Measurements from ENCODE around the gene DEFB129.
A peak's percentile ranks its signal among the peaks of the same experiment; 100 is the strongest.

DEFB129 gene

DNA sequence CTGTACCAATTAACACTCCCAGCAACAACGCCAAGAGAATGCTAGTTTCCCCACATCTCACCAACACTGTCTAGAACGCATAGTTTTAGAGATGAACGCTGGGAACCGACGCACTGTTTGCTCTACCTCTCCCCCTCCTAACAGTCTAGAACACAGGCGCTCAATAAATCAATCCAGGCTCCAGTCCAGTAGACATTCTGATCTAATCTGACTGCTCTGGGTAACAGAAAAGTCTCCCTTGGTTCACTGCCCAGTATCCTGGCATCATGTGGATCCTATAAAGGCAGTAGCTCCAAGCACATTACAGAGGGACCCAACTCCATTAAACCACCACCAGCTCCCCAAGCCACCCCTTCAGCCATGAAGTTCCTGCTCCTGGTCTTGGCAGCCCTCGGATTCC lies 30.4 kb downstream of the DEFB129 start, which contains the start of gene DEFB132:
Gene DEFB132, plus strand, starts transcription at position 306 of the 400 bp plus-strand sequence. Its CDS starts 55 bp downstream, at position 361.
- peak in 1 of 2 experiments; percentile 1 for DNase-seq

GRCh38 chr20:258269-258858 lies 31.3 kb downstream of the DEFB129 start:
- no peak for DNase-seq

- no peak for DNase-seq
Measured at GRCh38 chr20:258963-259362, 31.9 kb downstream of the DEFB129 start.

DNA sequence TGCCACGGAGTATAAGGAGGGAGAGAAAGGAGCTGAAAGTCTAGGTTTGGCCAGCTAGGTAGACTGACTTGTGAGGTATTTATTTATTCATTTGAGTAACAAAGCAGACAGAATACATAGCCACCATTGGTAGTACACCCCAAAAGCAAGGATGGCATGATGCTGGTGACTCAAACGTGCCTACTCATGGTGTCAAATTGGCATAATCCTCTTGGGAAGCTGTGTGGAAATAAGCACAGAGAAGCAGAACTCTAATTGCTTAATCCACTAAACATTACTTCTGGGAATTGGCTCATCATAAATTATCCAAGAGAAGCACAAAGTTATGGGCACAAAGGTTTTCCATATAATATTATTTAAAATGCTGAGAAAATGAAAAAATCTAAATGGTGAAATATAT lies 32.9 kb downstream of the DEFB129 start:
- DNase-seq: no peak

DNA sequence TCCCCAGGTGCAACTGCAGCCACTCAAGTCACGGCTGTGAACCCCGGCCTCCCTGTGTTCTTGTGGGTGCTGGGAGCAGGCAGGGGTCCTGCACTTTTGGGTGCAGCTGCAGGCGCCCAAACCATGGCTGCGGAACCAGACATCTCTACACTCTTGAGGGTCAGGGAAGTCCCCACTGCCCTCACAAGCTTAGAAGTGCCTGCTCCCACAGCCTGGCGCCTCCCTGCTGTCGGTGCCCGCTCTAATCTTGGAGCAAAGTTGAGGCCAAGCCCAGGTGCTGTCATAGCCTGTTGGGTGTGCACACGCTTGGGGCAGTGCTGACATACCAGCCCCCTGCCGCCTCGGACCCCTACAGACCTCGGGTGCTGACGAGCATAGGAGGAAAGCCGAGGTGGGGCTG lies 36.6 kb downstream of the DEFB129 start:
- no peak for DNase-seq

DNA sequence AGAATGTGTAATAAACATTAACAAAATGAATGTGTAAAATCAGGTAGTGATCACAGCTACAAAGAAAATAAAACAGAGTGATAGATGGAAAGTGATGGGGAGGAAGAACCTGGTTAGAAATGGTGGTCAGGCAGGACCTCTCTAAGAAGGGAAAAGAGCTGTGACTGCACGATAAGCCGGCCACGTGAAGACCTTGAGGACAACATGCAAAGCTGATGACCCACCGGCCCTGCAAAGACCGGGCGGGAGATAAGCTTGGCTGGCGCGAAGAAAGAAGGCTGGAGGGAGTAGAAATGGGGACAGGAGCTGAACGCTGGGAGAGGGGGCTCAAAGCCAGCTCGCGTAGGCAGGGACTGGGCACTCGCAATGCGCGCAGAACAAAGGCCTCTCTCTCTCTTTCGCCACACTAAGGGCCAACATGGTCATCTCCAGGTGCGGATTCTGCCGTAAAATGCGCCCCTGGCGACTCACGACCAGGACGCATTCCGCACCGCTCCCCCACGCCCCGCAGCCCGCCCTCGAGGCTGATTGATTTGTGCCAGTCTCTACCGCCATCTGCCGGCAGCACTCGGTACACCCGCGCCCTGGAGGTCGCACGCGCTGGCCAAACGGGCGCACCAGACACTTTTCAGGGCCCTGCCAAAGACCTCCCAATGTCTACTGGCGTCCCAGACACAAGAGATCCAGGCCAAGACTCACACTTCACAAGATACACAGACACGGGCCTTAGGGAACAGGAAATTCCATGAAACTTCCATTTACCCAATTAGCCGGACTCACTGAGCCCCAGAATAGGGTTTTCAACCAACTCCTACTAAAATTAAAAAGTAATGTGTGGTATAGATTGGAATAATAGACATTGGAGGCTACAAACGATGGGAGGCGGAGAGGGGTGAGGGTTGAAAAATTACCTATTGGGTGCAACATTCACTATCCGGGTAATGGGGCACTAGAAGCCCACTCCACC lies 39.8 kb downstream of the DEFB129 start:
- DNase-seq: peak; percentile 72 to 90

DNA sequence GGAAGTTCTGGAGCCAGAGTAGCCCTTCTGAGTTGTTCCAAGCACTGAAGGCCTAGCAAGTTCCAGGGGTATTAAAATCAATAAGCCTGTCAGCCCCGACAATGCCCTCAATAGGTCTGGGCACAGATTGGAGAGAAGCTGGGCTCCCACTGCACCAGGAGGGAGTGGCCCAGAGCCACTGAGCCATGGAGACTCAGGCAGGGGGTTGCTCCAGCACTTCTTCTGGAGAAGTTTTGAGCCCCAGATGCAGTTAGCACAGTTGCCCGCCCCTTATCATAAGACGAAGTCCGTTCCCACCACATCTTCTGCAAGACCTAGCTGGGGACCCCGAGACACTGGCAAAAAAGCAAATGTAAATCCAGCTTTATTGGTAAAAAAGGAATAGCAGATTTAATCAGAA lies 43.5 kb downstream of the DEFB129 start:
- no peak for DNase-seq

GRCh38 chr20:271069-271468 lies 44.0 kb downstream of the DEFB129 start:
- DNase-seq: no peak

DNA sequence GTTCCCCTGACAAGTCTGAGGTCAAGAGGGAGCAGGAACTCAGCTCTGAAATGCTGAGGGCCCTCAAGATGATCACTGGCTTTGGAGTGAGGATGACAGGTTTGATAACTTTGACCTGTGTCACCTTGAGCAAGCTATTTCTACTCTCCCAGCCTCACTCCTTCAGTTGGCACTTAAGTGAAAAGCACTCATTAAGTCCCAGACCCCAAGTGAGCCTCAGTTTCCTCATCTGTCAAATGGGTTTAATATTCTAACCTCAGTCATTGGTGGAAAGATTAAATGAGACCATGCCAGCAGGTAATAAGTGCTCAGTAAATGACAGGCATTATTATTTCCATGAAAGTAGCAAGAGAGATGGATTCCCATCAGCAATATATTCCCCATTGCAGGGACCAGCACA lies 44.5 kb downstream of the DEFB129 start:
- DNase-seq: no peak

GRCh38 chr20:272718-273117 lies 45.7 kb downstream of the DEFB129 start:
- no peak for DNase-seq

DNA sequence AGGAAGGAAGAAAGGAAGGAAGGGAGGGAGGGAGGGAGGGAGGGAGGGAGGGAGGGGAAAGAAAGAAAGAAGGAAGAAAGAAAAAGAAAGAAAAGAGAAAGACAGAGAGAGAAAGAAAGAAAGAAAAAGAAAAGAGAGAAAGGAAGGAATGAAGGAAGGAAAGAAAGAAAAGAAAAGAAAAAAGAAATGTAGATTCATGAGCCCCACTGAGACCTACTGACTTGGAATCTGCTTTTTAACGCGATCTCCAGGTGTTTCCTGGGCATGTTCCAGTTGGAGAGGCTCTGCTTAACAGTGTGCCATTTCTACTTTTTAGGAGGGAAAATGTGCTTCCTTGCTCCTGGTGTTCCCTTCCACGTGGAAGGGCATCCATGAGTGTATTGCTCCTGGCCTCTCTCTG lies 46.8 kb downstream of the DEFB129 start:
- no peak for DNase-seq

DNA sequence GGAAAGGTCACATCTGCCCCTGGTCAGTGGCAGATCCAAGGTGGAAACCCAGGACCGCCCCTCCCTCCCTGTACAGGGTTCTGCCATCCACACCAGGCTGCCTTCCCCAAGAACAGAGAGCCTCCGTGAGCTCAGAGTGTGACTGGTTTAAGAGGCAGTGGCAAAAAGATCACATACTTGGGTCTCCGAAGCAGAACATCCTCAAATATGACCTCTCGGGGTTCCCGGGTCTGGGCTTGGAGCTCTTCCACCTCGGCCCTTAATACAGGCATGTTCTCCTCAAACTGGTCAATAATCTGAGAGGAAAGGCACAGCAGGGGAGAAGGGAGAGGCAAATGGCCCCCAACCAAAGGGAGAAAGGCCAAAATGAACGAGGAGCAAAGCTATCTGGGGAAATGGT lies 48.7 kb downstream of the DEFB129 start:
- DNase-seq: no peak

GRCh38 chr20:276620-277495 lies 49.8 kb downstream of the DEFB129 start:
- no peak for DNase-seq

DNA sequence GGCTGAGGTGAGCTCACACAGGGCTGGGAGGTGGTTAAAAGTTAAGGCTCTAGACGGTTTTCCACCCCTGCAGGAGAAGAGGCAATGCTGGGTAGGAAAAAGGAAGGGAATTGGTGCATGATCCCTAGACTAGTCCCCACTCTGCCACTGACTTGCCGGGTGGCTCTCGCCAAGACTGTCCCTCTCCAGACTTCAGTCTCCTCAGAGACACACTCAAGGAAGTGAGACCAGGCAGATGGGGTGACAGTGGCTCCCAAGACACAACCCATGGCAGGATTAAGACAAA lies 50.4 kb downstream of the DEFB129 start:
- no peak for DNase-seq

- DNase-seq: no peak
Measured at GRCh38 chr20:278181-278580, 51.1 kb downstream of the DEFB129 start.

GRCh38 chr20:278607-279571 lies 51.8 kb downstream of the DEFB129 start:
- no peak for DNase-seq
